Limb (tissue), 2 donors: ENCODE measurements around the gene VDAC1.

Source experiments
- DNase-seq, 2 donors: peaks; one replicate each; pipeline ENCODE4 v3.0.0-alpha.2; 2016; ENCODE audit errors: extremely low spot score in 2 of 2

Gene VDAC1

GRCh38 chr5:134025786-134026185, 21.0 kb upstream of the VDAC1 start:
- DNase-seq, result no peak

- DNase-seq, result no peak
These were observed 20.0 kb upstream of the VDAC1 start for GRCh38 chr5:134024811-134025210.

DNA sequence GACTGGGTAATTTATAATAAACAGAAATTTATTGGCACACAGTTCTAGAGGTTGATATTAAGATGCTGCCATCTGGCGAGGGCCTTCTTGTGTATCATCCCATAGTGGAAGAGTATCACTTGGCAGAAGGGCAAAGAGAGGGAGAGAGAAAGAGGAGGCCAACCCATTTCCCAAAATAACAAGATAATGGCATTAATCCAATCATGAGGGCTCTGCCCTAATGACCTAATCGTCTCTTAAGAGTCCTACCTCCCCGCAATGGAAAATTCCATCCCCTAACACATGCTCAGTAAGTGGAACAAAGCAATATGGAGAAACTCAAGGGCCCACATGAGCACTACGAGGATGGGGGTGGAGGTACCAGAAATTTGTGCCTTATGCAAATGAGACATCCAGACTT, 17.6 kb upstream of the VDAC1 start:
- no peak for DNase-seq

GRCh38 chr5:134020188-134020587, 15.4 kb upstream of the VDAC1 start:
- DNase-seq, result no peak

DNA sequence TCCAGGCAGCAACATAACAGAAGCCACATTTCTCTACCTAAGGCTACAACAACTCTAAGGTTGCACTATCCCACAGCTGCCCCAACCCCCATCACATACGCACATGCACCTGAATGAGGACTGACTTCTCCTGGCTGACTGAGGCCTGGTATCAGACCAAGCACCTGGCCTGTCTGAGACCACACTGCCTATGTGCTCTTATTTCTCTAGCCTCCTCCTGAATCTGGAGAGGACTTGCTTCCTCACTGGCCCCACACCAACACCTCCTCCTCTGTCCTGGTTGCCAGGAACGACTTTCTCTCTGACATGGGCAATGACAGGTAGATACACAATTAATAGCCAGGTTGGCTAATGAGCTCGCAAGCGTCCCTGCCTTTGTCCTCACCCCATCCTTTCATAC, 14.9 kb upstream of the VDAC1 start:
- DNase-seq, result no peak

- DNase-seq, result no peak
These were observed 14.2 kb upstream of the VDAC1 start for GRCh38 chr5:134018986-134019316.

GRCh38 chr5:134018154-134018985, 13.6 kb upstream of the VDAC1 start:
- no peak for DNase-seq

DNA sequence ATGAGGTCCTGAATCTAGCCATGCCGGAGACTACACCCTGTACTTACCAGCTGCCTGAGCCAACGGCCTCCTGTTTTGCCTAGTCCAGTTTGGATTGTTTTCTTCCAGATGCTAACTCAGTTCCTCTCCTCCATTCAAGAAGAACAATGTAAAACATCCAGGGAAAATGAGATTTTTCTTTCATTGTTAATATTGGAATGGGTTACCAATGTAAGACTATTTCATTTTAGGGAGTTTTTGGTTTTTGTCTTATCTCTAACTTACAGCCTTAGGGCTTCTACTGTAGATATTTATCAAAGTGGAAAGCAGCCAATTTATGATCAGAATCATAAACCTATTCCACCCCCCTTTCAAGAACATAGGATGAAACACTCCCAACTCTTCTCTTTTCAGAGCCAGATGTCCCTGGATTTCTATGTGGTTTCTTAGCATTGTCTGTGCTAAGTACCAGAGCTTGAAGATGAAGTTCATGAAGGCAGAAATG, 3.5 kb upstream of the VDAC1 start:
- no peak for DNase-seq

DNA sequence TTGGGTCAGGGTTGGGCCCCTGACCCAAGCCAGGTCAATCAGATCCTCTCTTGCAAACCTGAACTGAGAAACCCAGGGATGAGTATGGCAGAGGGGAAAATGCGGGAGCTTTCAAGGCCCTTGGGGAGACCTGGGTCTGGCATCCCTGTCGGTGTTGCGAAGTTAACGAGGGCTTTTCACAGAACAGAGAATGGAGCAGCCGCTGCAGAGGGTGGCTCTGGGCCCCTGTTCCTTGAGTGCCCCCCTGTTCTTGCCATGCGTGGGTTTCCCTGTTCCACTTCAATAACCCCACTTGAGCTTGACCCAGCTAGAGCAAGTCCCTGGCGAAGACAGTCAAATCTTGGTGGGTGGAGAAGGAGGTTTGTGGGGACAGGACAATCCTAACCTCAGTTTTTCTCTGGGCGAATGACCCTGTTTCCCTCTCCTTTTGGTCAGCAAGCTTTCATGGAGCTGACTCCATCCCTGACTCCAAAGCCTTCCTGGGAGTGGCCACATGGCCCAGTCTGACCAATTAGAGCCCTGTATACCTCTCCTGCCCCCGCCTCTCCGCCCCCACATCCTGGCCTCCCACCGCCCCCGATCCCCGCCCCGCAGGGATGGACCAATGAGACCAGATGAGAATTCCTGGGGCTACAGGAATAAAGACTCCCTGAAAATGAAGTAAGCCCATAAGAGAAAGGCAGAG, 2.9 kb upstream of the VDAC1 start:
- peak in 1 of 2 donors; percentile 42 for DNase-seq

DNA sequence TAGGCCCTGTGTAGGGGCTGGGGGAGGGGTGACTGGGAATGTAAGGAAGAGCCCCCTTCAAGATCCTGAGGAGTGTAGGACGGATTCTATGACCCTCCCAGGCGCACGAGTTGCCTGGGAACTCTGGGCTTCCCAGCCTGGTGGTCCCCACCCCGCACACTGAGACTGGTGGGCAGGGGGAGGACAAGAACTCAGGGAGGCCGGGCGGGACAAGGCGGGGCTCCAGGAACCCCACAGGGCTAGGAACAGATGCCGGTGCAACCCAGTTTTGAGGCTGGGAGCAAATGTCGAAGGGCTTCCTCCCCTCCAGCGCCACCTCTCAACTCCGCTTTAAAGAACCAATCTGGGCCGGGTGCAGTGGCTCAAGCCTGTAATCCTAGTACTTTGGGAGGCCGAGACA, 1.3 kb upstream of the VDAC1 start:
- DNase-seq, result no peak

- DNase-seq, result no peak
These were observed 764 bp upstream of the VDAC1 start for GRCh38 chr5:134005417-134006061.

- peak in 1 of 2 donors; percentile 73 for DNase-seq
These were observed 754 bp downstream of the VDAC1 start for GRCh38 chr5:134003817-134004625.

GRCh38 chr5:134003064-134003816, 1.5 kb downstream of the VDAC1 start:
- no peak for DNase-seq

- DNase-seq, result no peak
These were observed 2.6 kb downstream of the VDAC1 start for GRCh38 chr5:134001938-134002731.

GRCh38 chr5:134000696-134001453, 3.9 kb downstream of the VDAC1 start:
- DNase-seq, result no peak

- DNase-seq, result no peak
These were observed 4.7 kb downstream of the VDAC1 start for GRCh38 chr5:134000091-134000511.

- no peak for DNase-seq
These were observed 6.0 kb downstream of the VDAC1 start for GRCh38 chr5:133998807-133999206.

DNA sequence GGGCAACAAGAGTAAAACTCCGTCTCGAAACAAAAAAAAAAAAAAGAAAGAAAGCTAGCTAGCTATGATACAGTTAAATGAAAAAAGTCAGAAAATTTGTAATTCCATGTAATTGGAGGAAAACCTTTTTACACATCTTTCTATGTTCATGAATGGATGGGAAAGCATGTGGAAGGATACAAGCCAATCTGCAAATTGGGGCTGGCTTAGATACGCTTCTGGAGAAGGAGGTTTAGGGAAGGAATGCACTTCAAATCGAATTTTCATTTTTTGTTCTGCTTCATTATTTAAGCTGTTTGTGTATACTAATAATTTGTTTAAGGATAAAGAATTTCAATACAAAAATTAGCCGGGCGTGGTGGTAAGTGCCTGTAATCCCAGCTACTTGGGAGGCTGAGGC, 6.7 kb downstream of the VDAC1 start:
- DNase-seq, result no peak

GRCh38 chr5:133996683-133997252, 8.0 kb downstream of the VDAC1 start:
- DNase-seq, result no peak
